Heart right ventricle (tissue), 16 donors: ENCODE measurements around the gene ATXN1. TPM values are rescaled to one million over a fixed set of nuclear protein-coding genes. Genes with fewer than 3 reads are reported as not detected.

ENCODE experiments used
- ATAC-seq, 8 donors: fragments of 200-7000 bp; cut with Tn5 transposase; one replicate each; pipeline ENCODE4 v1.9.1; 2020; ENCODE audit warnings: mild to moderate bottlenecking in 8 of 8, moderate library complexity in 8 of 8, moderate number of reproducible peaks in 1 of 8
- DNase-seq, 2 donors: peaks; one replicate each; pipeline ENCODE4 v3.0.0-alpha.2; 2020
- H3K27ac ChIP-seq, 10 donors: fragments of 200-600 bp; sonication (generic) in 2 of 10; one replicate each; pipeline versions ENCODE4 v1.5.0 to v1.8.0; 2020 to 2022; ENCODE audit warnings: mild to moderate bottlenecking in 3 of 10
- H3K27me3 ChIP-seq, 7 donors: fragments of 200-600 bp; one replicate each; pipeline ENCODE4 v1.8.0; 2021 to 2022; ENCODE audit warnings: mild to moderate bottlenecking in 2 of 7
- H3K36me3 ChIP-seq, 9 donors: fragments of 200-600 bp; sonication (generic) in 1 of 9; one replicate each; pipeline versions ENCODE4 v1.5.0 to v1.8.0; 2020 to 2022; ENCODE audit warnings: mild to moderate bottlenecking in 2 of 9
- H3K4me1 ChIP-seq, 9 donors: fragments of 200-600 bp; sonication (generic) in 1 of 9; one replicate each; pipeline versions ENCODE4 v1.5.0 to v1.8.0; 2020 to 2022; ENCODE audit warnings: mild to moderate bottlenecking in 4 of 9
- H3K4me3 ChIP-seq, 10 donors: fragments of 200-600 bp; sonication (generic) in 2 of 10; one replicate each; pipeline versions ENCODE4 v1.5.0 to v1.8.0; 2020 to 2022; ENCODE audit warnings: mild to moderate bottlenecking in 7 of 10, moderate library complexity in 2 of 10
- H3K9me3 ChIP-seq, 11 donors: fragments of 200-600 bp in 10 of 11; sonication (generic) in 2 of 11; one replicate each; pipeline versions ENCODE4 v1.5.0 to v1.8.0; 2013 to 2022; ENCODE audit warnings: mild to moderate bottlenecking in 2 of 11, control low read depth in 1 of 11, moderate library complexity in 1 of 11
- WGBS, 2 donors: extraction: QIAGEN DNeasy Blood & Tissue Kit; methylation state at CpG; one replicate each; pipeline ENCODE4 v1.1.7; 2013; ENCODE audit warnings: inconsistent platforms in 1 of 2; 5-methylcytosine and 5-hydroxymethylcytosine counted together
- intact Hi-C, 10 donors: fragments of 100-400 bp; cut with DNase I; formaldehyde crosslinking; loops; one replicate each; pipeline versions ENCODE4 v1.11.1 to v1.14.2; 2022
- polyA plus RNA-seq, 2 donors: library from polyadenylated mRNA; stranded (reverse); fragments of 200-250 nt; gene quantifications; one replicate each; pipeline ENCODE4 v1.2.3, GENCODE V29; 2013
- total RNA-seq, 10 donors: library from RNA; stranded (reverse); fragmentation: NEBNext Ultra II Directional in 3 of 10; extraction: Animal tissue kit (Norgen Biotek cat#: 25700) in 3 of 10; gene quantifications; one replicate each; pipeline versions ENCODE4 v1.2.1 to v1.2.4, GENCODE V29; 2021 to 2023
- TF ChIP-seq, protein P1 (sequence below), 9 donors: fragments of 200-600 bp; sonication (generic) in 2 of 9; IDR thresholded peaks; one replicate each; pipeline versions ENCODE4 v1.5.0 to v1.8.0; 2021 to 2022; ENCODE audit warnings: antibody characterized with exemption in 9 of 9, mild to moderate bottlenecking in 5 of 9, moderate library complexity in 1 of 9
- donor health status: Arrhythmogenic right ventricular cardiomyopathy.
- donor health status: ischemic (EF 13 %, LVEDD 7.1; RV severe dilation, severe dysfunction).
- donor health status: healthy with polysubstance abuse.
- donor health status: DM: no; HTN: yes; CAD: no.
- donor health status: DM: no; HTN: no; CAD: no.
- donor health status: ischemic (EF 25% LVEDD 6.9; RV normal size, moderate dysfunction).
- donor health status: ischemic (EF 25% LVEDD 5.7; RV mildly dilated, moderate dysfunction).
- donor health status: healthy.
- donor health status: DM: yes; HTN: yes; CAD: no.
- donor health status: Ischemic cardiomyopathy.
- donor health status: ischemic (EF 35%, LVEDD 5.7; RV mildly dilated, moderate dysfunction).
- donor health status: nonischemic (EF 11% LVEDD 7.7; RV severe dilation, severe dysfunction).
- donor health status: DM: yes; HTN: yes; CAD: no.
- donor health status: PGD.
- donor health status: ischemic (EF 29% LVEDD 5.4; RV normal size, mild dysfunction).
- donor health status: nonischemic (EF 23%, LVEDD 6.1; RV moderate dilation, normal function).

ATXN1 gene
- total and polyA plus RNA-seq, 12 donors, result 4.1 to 46.5 (median 40.3) TPM

DNA sequence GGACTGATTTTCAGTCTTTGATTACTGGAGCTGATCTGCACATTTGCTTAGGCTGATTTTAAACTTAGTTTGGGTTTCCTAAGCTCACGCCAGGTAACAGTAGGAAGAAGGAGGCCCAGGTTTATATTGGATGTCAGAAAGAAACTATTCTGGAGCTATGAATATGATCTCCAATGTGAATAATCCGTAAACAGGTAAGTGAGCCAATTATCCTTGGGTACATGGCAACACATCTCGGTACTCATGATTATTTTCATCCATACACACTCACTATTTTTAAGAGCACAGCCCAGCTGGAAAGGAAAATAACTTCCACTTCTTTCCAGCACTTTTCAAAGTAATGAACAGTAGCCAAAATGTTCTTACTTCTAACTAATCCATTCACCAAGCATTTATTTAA is 7.0 kb downstream of the ATXN1 start:
- peaks cover 2 to 98% (median 68%) of the 10 kb centered on the region in 9 donors for H3K4me1 ChIP-seq

DNA sequence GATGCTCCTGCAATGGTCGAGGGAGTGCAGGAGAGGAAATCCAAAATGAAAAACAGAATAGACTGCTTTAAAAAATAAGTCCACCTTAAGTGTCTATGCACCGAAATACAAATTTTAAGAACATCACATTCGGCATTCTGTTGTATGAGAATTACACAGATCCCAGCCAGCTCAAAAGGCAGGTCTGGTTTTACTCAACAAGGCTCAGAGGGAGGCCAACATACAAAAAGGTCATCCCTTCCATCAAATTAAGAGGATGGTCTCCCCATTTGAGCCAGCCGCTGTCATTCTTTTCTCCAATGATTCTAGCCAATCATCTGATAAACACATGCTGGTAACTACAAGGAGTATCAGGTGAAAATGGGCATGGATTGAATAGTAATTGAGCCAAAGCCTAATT is 7.9 kb downstream of the ATXN1 start:
- Histone ChIP-seq H3K36me3 (peaks cover 0 to 37% (median 9%) of the 10 kb centered on the region in 9 donors), H3K4me1 (peaks cover 2 to 98% (median 61%) of the 10 kb centered on the region in 9 donors), H3K4me3 (no peak overlapping the region), H3K27me3 (no peaks in the 10 kb centered on the region), H3K27ac (peak overlapping the region in 2 of 10 donors; percentile 38 to 61), H3K9me3 (no peaks in the 10 kb centered on the region)
- DNase-seq (no peak), ATAC-seq (no peak)
- intact Hi-C loops, result loop anchor here in 3 of 10 donors (10.0 kb wide), 3 partner anchors 69 to 239 kb away; no protein-coding TSS in a partner anchor
- WGBS, 2 donors, result 76 to 82% methylated on average over 4 of the region's 4 CpGs
- TF ChIP-seq, protein P1, sequence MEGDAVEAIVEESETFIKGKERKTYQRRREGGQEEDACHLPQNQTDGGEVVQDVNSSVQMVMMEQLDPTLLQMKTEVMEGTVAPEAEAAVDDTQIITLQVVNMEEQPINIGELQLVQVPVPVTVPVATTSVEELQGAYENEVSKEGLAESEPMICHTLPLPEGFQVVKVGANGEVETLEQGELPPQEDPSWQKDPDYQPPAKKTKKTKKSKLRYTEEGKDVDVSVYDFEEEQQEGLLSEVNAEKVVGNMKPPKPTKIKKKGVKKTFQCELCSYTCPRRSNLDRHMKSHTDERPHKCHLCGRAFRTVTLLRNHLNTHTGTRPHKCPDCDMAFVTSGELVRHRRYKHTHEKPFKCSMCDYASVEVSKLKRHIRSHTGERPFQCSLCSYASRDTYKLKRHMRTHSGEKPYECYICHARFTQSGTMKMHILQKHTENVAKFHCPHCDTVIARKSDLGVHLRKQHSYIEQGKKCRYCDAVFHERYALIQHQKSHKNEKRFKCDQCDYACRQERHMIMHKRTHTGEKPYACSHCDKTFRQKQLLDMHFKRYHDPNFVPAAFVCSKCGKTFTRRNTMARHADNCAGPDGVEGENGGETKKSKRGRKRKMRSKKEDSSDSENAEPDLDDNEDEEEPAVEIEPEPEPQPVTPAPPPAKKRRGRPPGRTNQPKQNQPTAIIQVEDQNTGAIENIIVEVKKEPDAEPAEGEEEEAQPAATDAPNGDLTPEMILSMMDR (IDR thresholded peaks at IDR 0.05), result no peak

More for the DNA sequence above, 7.0 kb downstream of the ATXN1 start:
- Histone ChIP-seq H3K9me3 (no peaks in the 10 kb centered on the region), H3K36me3 (peaks cover 0 to 37% (median 9%) of the 10 kb centered on the region in 9 donors), H3K27ac (peak overlapping the region in 3 of 10 donors; percentile 4 to 24 (median 16)), H3K27me3 (no peaks in the 10 kb centered on the region), H3K4me3 (no peak overlapping the region)
- intact Hi-C loops, result loop anchor here in 3 of 10 donors (10.0 kb wide), 3 partner anchors 69 to 239 kb away; no protein-coding TSS in a partner anchor
- ATAC-seq, result no peak
- 53 to 57% methylated on average over 3 of the region's 3 CpGs for WGBS, 2 donors
- TF ChIP-seq, protein P1 (IDR thresholded peaks at IDR 0.05), result no peak
- no peak for DNase-seq

DNA sequence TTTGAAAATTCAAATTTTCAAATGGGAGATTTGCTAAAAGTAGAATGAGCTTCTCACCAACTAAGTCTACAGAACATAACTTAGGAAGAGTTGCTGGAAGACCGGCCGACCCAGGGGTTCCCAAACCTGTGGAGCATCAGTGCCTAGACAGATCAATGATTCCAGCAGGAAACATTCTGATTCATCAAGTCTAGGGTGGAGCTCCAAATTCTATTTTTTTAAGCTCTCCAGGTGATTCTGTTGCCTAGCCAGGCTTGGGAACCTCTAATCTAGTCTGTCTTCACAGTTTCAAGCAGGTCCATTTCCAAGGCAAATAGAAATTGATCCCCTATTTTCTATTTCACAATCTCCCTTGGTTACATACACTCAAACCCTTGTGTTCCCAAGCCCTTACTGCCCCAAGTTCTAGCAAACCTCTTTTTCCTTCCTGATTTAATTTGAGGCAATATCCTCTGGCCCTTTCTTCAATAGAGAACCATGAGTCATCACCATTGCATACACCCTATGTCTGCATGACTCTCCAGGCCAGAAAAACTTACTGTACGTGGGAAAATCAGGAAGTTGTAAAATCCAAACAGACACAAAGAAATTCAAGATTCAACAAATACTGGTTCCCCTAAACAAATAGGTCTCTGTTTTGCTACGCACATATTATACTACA is 8.9 kb downstream of the ATXN1 start:
- H3K9me3 ChIP-seq, result no peaks in the 10 kb centered on the region
- H3K4me3 ChIP-seq, result no peak overlapping the region
- peak overlapping the region in 2 of 10 donors; percentile 38 to 79 for H3K27ac ChIP-seq
- H3K27me3 ChIP-seq, result no peaks in the 10 kb centered on the region
- peaks cover 2 to 98% (median 61%) of the 10 kb centered on the region in 9 donors for H3K4me1 ChIP-seq
- peaks cover 0 to 37% (median 9%) of the 10 kb centered on the region in 9 donors for H3K36me3 ChIP-seq
- intact Hi-C loops, result loop anchor here in 3 of 10 donors (10.0 kb wide), 3 partner anchors 68 to 238 kb away; no protein-coding TSS in a partner anchor
- no peak for DNase-seq
- ATAC-seq, result peak; percentile 42 to 80 (median 64)
- 79 to 82% methylated on average over 4 of the region's 4 CpGs for WGBS, 2 donors
- TF ChIP-seq, protein P1 (IDR thresholded peaks at IDR 0.05), result no peak

DNA sequence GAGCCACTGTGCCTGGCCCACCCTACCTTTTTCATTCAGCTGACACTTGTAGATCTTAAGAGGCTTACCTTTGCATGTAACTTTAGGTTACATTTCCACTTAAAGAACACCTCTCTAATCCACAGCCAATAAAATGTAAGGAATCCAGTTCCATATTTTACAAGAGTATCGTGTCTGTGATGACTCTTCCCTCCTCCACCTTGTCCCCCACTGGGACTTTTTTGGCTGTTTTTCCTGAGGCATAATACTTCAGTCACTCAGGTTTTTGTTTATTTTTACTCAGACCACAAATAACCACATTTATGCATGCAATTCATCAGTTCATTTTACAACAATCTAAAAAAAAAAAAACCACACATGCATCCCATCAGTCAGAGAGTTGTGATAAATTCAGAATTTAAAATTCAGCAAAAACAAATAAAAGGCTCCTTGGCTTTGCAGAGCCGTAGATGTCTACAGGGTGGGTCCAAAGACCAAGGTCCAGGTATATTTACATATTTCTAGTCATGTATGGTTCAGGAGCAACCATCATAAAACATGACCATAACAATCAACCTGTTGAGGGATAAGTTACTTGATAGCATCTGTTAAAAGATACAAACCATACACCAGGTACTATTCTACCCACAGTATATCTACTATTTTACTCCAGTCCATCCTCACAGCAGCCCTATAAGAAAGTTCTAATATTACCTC is 9.9 kb downstream of the ATXN1 start:
- DNase-seq (no peak), ATAC-seq (no peak)
- Histone ChIP-seq H3K4me1 (peaks cover 2 to 98% (median 61%) of the 10 kb centered on the region in 9 donors), H3K36me3 (peaks cover 0 to 39% (median 9%) of the 10 kb centered on the region in 9 donors), H3K27ac (peak overlapping the region in 1 of 10 donors; percentile 79), H3K4me3 (no peak overlapping the region), H3K9me3 (no peaks in the 10 kb centered on the region), H3K27me3 (no peaks in the 10 kb centered on the region)
- WGBS, 2 donors, result 80 to 88% methylated on average over 2 of the region's 2 CpGs
- intact Hi-C loops, result loop anchor here in 3 of 10 donors (10.0 kb wide), 3 partner anchors 67 to 237 kb away; no protein-coding TSS in a partner anchor
- TF ChIP-seq, protein P1 (IDR thresholded peaks at IDR 0.05), result no peak
